PC-3 (cell line): Measurements from ENCODE around the gene MTCL1. TPM values are rescaled to one million over a fixed set of nuclear protein-coding genes. Genes with fewer than 3 reads are reported as not detected.

Experiments
- ATAC-seq: fragments of 200-7000 bp; cut with Tn5 transposase; 2 replicates; pipeline ENCODE4 v1.9.1; 2020; ENCODE audit warnings: mild to moderate bottlenecking, moderate library complexity
- BruUV-seq: library from RNA; stranded (reverse); fragments of 400-500 nt; replicated peaks from 2 replicates; lab custom pipeline; 2021; lab: Mats Ljungman, UMichigan
- CTCF ChIA-PET: fragments of 300-600 bp; sonication (Branson Sonifier 250); formaldehyde crosslinking; loops from one replicate; lab custom pipeline; 2022; ENCODE audit warnings: antibody characterized with exemption; lab: Charles Lee
- POLR2A ChIA-PET: fragments of 300-600 bp; sonication (Branson Sonifier 250); formaldehyde crosslinking; loops from one replicate; lab custom pipeline; 2022; ENCODE audit warnings: antibody characterized with exemption; ENCODE audit not compliant: unreplicated experiment; lab: Charles Lee
- DNase-seq: peaks from one replicate; pipeline ENCODE4 v3.0.0-alpha.2; 2015
- H2AFZ ChIP-seq: fragments of 300-600 bp; sonication (generic); 2 replicates; pipeline ENCODE4 v1.6.0; 2016; ENCODE audit warnings: antibody characterized with exemption, low read length
- H3F3A ChIP-seq: fragments of 300-600 bp; sonication (generic); one replicate; pipeline ENCODE4 v1.6.0; 2017; ENCODE audit warnings: antibody characterized with exemption, low read length, control low read depth, mild to moderate bottlenecking; ENCODE audit not compliant: unreplicated experiment
- H3K27ac ChIP-seq: fragments of 300-600 bp; sonication (generic); 2 replicates; pipeline ENCODE4 v1.5.1; 2016; ENCODE audit warnings: mild to moderate bottlenecking, low read length
- H3K27me3 ChIP-seq: fragments of 300-600 bp; sonication (generic); 2 replicates; pipeline ENCODE4 v1.6.1; 2016; ENCODE audit warnings: low read length, mixed read lengths
- H3K36me3 ChIP-seq: fragments of 300-600 bp; sonication (generic); 2 replicates; pipeline ENCODE4 v1.6.1; 2016; ENCODE audit warnings: low read depth, mixed run types, low read length, mixed read lengths
- H3K4me1 ChIP-seq: fragments of 300-600 bp; sonication (generic); 2 replicates; pipeline ENCODE4 v1.5.1; 2016; ENCODE audit warnings: low read length; ENCODE audit not compliant: insufficient read depth
- H3K4me2 ChIP-seq: fragments of 300-600 bp; sonication (generic); 2 replicates; pipeline ENCODE4 v1.6.0; 2016; ENCODE audit warnings: low read length
- H3K4me3 ChIP-seq: fragments of 300-600 bp; sonication (generic); 2 replicates; pipeline ENCODE4 v1.5.1; 2016; ENCODE audit warnings: mild to moderate bottlenecking, low read length, mixed read lengths
- H3K79me2 ChIP-seq: fragments of 300-600 bp; sonication (generic); 2 replicates; pipeline ENCODE4 v1.6.1; 2017; ENCODE audit warnings: low read length, mixed read lengths
- H3K9ac ChIP-seq: fragments of 300-600 bp; sonication (generic); 2 replicates; pipeline ENCODE4 v1.6.0; 2016; ENCODE audit warnings: mild to moderate bottlenecking, low read length
- H3K9me2 ChIP-seq: fragments of 300-600 bp; sonication (generic); replicated peaks from 2 replicates; pipeline ENCODE4 v1.6.1; 2016; ENCODE audit warnings: mixed run types, low read length, mixed read lengths
- H3K9me3 ChIP-seq: fragments of 300-600 bp; sonication (generic); 2 replicates; pipeline ENCODE4 v1.6.1; 2016; ENCODE audit warnings: low read length, mixed read lengths
- H4K20me1 ChIP-seq: fragments of 300-600 bp; sonication (generic); 2 replicates; pipeline ENCODE4 v1.6.1; 2016; ENCODE audit warnings: low read length, mixed read lengths
- EZH2 ChIP-seq: fragments of 300-600 bp; sonication (generic); IDR thresholded peaks from one replicate; pipeline ENCODE4 v1.6.1; 2017; ENCODE audit warnings: antibody characterized with exemption, mild to moderate bottlenecking, low read length; ENCODE audit not compliant: unreplicated experiment
- EZH2phosphoT487 ChIP-seq: fragments of 300-600 bp; sonication (generic); IDR thresholded peaks from 2 replicates; pipeline ENCODE4 v1.6.1; 2018; ENCODE audit warnings: mild to moderate bottlenecking, antibody characterized with exemption, low read length, borderline replicate concordance
- intact Hi-C: fragments of 100-400 bp; cut with micrococcal nuclease; formaldehyde crosslinking; loops from 2 replicates; pipeline ENCODE4 v1.9.0; 2023
- total RNA-seq: library from RNA; depleted of rRNA; stranded (reverse); fragments of >200 nt; gene quantifications from 2 replicates; pipeline ENCODE4 v1.2.3, GENCODE V29; 2014
- TF ChIP-seq, protein P1 (sequence below): fragments of 300-600 bp; sonication (generic); conservative IDR thresholded peaks from 2 replicates; pipeline ENCODE4 v1.5.1; 2017; ENCODE audit warnings: antibody characterized with exemption, low read depth, mild to moderate bottlenecking, low read length

MTCL1 gene
- total RNA-seq, 1 experiment from 2014 or later: 33.1 TPM

DNA sequence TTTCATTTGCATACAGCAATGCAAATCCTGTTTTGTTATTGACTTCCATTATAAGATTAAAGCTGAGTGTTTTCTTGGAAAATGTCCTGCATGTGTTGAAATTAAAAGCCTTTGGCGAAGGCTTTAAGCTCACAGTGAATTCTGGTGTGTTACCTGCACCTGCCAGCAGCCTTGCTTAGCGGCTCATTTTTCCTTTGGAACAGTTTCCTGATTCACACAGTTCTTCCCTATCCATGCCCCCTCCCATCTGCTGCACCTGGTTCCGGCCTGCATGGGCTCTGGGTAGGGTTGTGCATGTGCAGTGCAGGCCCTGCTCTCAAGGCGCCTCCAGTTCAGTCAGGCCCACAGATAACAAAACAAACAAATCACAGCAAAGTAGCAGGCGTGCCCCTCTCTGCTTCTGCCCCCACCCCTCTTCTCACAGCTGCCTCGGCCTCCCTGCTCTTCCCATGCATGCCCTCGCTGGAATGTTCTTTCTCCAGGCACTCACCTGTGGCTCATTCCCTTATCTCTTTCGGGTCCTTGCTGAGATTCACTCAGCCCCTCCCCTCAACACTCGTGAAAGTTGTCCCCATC, 15.8 kb downstream of the MTCL1 start:
- Histone ChIP-seq H3K4me3 (no peak overlapping the region), H3K79me2 (peaks cover 49% of the 10 kb centered on the region), H2AFZ (no peak overlapping the region), H3K9ac (no peak overlapping the region), H3K4me1 (peaks cover 8% of the 10 kb centered on the region; the same call in 1 of the 2 replicates), H4K20me1 (no peaks in the 10 kb centered on the region), H3K9me2 (no peaks in the 10 kb centered on the region), H3F3A (no peaks in the 10 kb centered on the region), H3K4me2 (no peak overlapping the region), H3K36me3 (peaks cover 14% of the 10 kb centered on the region; the same call in 1 of the 2 replicates), H3K27ac (no peak overlapping the region), H3K27me3 (no peaks in the 10 kb centered on the region), H3K9me3 (no peaks in the 10 kb centered on the region)
- no peak for TF ChIP-seq EZH2
- TF ChIP-seq EZH2phosphoT487: no peak
- TF ChIP-seq, protein P1, sequence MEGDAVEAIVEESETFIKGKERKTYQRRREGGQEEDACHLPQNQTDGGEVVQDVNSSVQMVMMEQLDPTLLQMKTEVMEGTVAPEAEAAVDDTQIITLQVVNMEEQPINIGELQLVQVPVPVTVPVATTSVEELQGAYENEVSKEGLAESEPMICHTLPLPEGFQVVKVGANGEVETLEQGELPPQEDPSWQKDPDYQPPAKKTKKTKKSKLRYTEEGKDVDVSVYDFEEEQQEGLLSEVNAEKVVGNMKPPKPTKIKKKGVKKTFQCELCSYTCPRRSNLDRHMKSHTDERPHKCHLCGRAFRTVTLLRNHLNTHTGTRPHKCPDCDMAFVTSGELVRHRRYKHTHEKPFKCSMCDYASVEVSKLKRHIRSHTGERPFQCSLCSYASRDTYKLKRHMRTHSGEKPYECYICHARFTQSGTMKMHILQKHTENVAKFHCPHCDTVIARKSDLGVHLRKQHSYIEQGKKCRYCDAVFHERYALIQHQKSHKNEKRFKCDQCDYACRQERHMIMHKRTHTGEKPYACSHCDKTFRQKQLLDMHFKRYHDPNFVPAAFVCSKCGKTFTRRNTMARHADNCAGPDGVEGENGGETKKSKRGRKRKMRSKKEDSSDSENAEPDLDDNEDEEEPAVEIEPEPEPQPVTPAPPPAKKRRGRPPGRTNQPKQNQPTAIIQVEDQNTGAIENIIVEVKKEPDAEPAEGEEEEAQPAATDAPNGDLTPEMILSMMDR: no peak
- no peak for DNase-seq
- ChIA-PET CTCF (no interaction called here), POLR2A (no interaction called here)
- intact Hi-C loops: no loop called here
- BruUV-seq: TSS peak; percentile 4
- ATAC-seq: no peak

DNA sequence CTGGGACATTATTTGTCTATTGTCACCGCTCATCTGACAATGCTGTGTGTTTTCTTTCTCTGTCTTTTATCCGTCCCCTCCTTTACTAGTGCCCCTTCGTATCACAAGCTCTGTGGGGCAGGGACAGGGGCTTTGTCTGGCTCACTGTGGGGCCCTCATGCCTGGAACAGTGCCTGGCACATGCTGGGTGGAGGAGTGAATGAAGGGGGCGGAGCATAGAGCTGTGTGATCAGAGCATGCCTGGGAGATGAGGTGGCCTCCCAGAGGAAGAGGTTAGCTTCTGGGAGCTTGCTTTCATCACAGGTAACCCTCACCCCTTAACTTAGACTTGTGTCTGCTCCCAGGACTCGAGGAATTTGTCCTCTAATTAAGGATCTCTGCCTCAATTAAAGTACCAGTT, 16.4 kb downstream of the MTCL1 start:
- CTCF ChIA-PET: no interaction called here
- no peak for TF ChIP-seq EZH2phosphoT487
- TF ChIP-seq, protein P1: no peak
- no peak for TF ChIP-seq EZH2
- no peaks in the 10 kb centered on the region for H4K20me1 ChIP-seq
- H2AFZ ChIP-seq: no peak overlapping the region
- no TSS peak for BruUV-seq
- H3K27ac ChIP-seq: no peak overlapping the region
- peaks cover 15% of the 10 kb centered on the region; the same call in 1 of the 2 replicates for H3K36me3 ChIP-seq
- H3K27me3 ChIP-seq: no peaks in the 10 kb centered on the region
- intact Hi-C loops: no loop called here
- DNase-seq (peak; percentile 58), ATAC-seq (peak; percentile 81)
- no peaks in the 10 kb centered on the region for H3K9me2 ChIP-seq
- peaks cover 48% of the 10 kb centered on the region for H3K79me2 ChIP-seq
- peaks cover 8% of the 10 kb centered on the region; the same call in 1 of the 2 replicates for H3K4me1 ChIP-seq
- no peaks in the 10 kb centered on the region for H3F3A ChIP-seq
- no peak overlapping the region for H3K4me2 ChIP-seq
- H3K4me3 ChIP-seq: no peak overlapping the region
- no peak overlapping the region for H3K9ac ChIP-seq
- H3K9me3 ChIP-seq: no peaks in the 10 kb centered on the region
- POLR2A ChIA-PET: no interaction called here
